GF-D8 (cell line): ENCODE data around the gene PCDHA8.
"Not testable (repeated sequence)": the region's sequence is repeated elsewhere in the genome, so short reads cannot be mapped to it uniquely, and the experiment has no call there.

Experiments used
- DNase-seq: peaks from one replicate; lab custom pipeline; 2025; lab: John Stamatoyannopoulos, UW

PCDHA8 gene, protein sequence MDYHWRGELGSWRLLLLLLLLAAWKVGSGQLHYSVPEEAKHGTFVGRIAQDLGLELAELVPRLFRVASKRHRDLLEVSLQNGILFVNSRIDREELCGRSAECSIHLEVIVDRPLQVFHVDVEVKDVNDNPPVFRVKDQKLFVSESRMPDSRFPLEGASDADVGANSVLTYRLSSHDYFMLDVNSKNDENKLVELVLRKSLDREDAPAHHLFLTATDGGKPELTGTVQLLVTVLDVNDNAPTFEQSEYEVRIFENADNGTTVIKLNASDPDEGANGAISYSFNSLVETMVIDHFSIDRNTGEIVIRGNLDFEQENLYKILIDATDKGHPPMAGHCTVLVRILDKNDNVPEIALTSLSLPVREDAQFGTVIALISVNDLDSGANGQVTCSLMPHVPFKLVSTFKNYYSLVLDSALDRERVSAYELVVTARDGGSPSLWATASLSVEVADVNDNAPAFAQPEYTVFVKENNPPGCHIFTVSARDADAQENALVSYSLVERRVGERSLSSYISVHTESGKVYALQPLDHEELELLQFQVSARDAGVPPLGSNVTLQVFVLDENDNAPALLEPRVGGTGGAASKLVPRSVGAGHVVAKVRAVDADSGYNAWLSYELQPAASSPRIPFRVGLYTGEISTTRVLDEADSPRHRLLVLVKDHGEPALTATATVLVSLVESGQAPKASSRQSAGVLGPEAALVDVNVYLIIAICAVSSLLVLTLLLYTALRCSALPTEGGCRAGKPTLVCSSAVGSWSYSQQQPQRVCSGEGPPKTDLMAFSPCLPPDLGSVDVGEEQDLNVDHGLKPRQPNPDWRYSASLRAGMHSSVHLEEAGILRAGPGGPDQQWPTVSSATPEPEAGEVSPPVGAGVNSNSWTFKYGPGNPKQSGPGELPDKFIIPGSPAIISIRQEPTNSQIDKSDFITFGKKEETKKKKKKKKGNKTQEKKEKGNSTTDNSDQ

DNA sequence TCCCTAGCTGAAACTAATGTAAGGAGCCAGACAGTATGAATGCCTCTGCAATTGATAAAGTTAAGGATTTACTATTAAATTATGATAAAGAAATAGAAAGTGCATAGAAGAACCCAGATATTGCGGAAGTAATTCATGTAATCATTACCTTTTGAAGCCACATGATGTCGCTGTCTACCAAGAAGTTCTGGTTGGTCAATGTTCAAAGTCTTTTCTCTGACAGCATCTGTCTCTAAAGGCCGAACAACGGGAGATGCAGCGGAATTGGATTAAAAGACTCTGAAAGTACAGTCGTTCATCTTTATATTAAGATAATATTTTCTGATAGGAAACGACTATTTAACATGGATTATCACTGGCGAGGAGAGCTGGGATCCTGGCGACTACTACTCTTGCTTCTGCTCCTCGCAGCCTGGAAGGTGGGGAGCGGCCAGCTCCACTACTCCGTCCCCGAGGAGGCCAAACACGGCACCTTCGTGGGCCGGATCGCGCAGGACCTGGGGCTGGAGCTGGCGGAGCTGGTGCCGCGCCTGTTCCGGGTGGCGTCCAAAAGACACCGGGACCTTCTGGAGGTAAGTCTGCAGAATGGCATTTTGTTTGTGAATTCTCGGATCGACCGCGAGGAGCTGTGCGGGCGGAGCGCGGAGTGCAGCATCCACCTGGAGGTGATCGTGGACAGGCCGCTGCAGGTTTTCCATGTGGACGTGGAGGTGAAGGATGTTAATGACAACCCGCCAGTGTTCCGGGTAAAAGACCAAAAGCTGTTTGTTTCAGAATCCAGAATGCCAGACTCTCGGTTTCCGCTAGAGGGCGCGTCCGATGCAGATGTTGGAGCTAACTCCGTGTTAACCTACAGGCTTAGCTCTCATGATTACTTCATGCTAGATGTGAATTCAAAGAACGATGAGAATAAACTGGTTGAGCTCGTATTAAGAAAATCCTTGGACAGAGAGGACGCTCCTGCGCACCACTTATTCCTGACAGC lies at the start of gene PCDHA8:
Gene PCDHA8, plus strand, starts transcription at position 210 of the 985 bp plus-strand sequence. Its CDS starts 135 bp downstream, at position 345.
- no peak for DNase-seq

- DNase-seq = no peak
These were observed 46.3 kb upstream of the PCDHA8 start, which contains the start of gene PCDHA2 for GRCh38 chr5:140794595-140795258. TSS of gene PCDHA2 (plus strand) at chr5:140794852.

GRCh38 chr5:140795259-140795641 lies 45.7 kb upstream of the PCDHA8 start:
- no peak for DNase-seq

- DNase-seq = not testable (repeated sequence)
These were observed 44.8 kb upstream of the PCDHA8 start for GRCh38 chr5:140796072-140796717.

- DNase-seq = no peak
These were observed 44.3 kb upstream of the PCDHA8 start for GRCh38 chr5:140796718-140797095.

DNA sequence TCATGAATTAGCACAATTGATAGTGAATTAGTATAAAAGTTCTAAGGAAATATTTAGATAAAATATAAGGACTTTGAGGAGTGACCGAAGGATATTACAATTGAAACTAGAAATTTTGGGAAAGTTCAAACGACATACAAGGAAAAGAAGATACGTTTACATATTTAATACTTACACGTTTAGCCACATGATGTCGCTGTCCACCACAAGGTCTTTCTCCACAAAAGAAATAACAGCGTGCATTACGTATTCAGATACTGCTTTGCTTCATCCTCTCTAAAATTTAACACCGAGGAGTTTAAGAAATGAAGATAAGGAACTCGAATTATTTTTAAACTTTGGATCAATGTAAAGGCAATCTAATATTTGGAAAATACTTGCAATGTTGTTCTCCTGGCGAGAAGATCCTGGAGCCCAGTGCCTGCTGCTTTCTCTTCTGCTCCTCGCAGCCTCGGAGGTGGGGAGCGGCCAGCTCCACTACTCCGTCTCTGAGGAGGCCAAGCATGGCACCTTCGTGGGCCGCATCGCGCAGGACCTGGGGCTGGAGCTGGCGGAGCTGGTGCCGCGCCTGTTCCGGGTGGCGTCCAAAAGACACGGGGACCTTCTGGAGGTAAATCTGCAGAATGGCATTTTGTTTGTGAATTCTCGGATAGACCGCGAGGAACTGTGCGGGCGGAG lies 40.0 kb upstream of the PCDHA8 start, which contains the start of gene PCDHA3:
Gene PCDHA3, plus strand, starts transcription at position 242 of the 678 bp plus-strand sequence.
- DNase-seq = no peak

DNA sequence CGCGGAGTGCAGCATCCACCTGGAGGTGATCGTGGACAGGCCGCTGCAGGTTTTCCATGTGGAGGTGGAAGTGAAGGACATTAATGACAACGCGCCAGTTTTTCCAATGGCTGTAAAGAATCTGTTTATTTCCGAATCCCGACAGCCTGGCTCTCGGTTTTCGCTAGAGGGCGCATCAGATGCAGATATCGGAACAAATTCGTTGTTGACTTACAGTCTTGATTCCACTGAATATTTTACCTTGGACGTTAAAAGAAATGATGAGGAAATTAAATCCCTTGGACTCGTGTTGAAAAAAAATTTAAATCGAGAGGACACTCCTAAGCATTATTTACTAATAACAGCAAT lies 39.5 kb upstream of the PCDHA8 start:
- no peak for DNase-seq

DNA sequence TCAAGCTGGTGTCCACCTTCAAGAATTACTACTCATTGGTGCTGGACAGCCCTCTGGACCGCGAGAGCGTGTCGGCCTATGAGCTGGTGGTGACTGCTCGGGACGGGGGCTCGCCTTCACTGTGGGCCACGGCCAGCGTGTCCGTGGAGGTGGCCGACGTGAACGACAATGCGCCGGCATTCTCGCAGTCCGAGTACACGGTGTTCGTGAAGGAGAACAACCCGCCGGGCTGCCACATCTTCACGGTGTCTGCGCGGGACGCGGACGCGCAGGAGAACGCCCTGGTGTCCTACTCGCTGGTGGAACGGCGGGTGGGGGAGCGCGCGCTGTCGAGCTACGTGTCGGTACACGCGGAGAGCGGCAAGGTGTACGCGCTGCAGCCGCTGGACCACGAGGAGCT lies 38.6 kb upstream of the PCDHA8 start:
- not testable (repeated sequence) for DNase-seq

DNA sequence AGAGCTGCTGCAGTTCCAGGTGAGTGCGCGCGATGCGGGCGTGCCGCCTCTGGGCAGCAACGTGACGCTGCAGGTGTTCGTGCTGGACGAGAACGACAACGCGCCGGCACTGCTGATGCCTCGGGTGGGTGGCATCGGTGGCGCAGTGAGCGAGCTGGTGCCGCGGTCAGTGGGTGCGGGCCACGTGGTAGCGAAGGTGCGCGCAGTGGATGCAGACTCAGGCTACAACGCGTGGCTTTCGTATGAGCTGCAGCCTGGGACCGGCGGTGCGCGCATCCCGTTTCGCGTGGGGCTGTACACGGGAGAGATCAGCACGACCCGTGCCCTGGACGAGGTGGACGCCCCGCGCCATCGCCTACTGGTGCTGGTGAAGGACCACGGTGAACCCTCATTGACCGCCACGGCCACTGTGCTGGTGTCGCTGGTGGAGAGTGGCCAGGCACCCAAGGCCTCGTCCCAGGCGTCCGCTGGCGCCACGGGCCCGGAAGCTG lies 38.2 kb upstream of the PCDHA8 start:
- DNase-seq = no peak

DNA sequence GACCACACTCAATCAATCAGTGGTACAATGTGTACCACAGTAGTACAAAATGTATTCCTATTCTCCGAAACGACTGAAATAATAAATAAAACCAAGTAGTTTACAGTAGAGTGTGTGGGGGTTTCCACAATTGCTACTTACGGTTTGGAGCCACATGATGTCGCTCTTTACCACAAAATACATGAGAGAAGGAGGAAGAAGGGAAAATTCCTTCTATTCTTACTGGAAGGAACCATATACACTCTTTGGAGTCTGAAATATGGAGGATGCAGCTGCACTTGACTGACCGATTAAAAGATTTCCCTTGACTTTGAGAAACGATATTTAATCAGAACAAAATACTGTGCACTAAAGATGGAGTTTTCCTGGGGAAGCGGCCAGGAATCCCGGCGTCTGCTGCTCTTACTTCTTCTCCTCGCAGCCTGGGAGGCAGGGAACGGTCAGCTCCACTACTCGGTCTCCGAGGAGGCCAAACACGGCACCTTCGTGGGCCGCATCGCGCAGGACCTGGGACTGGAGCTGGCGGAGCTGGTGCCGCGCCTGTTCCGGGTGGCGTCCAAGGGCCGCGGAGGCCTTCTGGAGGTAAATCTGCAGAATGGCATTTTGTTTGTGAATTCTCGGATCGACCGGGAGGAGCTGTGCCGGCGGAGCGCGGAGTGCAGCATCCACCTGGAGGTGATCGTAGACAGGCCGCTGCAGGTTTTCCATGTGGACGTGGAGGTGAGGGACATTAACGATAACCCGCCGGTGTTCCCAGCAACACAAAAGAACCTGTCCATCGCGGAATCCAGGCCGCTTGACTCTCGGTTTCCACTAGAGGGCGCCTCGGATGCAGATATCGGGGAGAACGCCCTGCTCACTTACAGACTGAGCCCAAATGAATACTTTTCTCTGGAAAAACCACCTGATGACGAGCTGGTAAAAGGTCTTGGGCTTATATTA lies 33.9 kb upstream of the PCDHA8 start, which contains the start of gene PCDHA4:
Gene PCDHA4, plus strand, starts transcription at position 235 of the 942 bp plus-strand sequence.
- DNase-seq = no peak

DNA sequence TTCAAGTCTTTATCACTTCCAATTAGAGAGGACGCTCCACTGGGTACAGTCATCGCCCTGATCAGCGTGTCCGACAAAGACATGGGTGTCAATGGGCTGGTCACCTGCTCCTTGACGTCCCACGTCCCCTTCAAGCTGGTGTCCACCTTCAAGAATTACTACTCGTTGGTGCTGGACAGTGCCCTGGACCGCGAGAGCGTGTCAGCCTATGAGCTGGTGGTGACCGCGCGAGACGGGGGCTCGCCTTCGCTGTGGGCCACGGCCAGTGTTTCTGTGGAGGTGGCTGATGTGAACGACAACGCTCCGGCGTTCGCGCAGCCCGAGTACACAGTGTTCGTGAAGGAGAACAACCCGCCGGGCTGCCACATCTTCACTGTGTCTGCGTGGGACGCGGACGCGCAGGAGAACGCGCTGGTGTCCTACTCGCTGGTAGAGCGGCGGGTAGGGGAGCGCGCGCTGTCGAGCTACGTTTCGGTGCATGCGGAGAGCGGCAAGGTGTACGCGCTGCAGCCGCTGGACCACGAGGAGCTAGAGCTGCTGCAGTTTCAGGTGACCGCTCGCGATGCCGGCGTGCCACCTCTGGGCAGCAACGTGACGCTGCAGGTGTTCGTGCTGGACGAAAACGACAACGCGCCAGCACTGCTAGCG lies 32.6 kb upstream of the PCDHA8 start:
- DNase-seq = not testable (repeated sequence)

GRCh38 chr5:140808889-140809291 lies 32.1 kb upstream of the PCDHA8 start:
- DNase-seq = no peak

DNA sequence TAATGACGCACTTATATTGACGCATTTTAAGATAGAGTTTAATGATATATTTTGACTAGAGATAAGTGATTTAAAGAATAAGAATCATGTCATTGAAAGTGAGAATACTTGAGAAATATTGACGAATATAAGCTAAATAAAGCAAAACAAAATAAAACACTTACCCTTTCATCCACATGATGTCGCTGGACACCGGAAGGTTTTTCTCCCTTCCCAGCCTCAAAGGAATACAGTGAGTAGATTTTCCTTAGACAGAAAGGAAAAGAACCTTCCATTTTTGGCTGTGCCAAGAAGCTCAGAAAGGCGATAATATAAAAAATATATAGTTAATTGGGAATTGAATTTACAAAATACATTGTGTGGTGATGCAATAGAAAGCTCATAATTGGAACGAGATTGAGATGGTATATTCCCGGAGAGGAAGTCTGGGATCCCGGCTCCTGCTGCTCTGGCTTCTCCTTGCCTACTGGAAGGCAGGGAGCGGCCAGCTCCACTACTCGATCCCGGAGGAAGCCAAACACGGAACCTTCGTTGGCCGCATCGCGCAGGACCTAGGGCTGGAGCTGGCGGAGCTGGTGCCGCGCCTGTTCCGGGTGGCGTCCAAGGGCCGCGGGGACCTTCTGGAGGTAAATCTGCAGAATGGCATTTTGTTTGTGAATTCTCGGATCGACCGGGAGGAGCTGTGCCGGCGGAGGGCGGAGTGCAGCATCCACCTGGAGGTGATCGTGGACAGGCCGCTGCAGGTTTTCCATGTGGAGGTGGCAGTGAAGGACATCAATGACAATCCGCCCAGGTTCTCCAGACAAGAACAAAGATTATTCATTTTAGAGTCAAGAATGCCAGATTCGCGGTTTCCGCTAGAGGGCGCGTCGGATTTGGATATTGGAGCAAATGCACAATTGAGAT lies 19.4 kb upstream of the PCDHA8 start, which contains the start of gene PCDHA5:
Gene PCDHA5, plus strand, starts transcription at position 239 of the 906 bp plus-strand sequence.
- no peak for DNase-seq

DNA sequence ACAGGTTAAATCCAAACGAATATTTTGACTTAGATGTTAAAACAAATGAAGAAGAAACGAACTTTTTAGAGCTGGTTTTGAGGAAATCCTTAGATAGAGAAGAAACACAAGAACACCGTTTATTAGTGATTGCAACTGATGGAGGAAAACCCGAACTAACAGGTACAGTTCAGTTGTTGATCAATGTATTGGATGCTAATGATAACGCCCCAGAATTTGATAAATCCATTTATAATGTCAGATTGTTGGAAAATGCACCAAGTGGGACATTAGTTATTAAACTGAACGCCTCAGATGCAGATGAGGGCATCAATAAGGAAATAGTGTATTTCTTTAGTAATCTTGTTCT lies 18.7 kb upstream of the PCDHA8 start:
- DNase-seq = no peak

- DNase-seq = not testable (repeated sequence)
These were observed 18.0 kb upstream of the PCDHA8 start for GRCh38 chr5:140822969-140823368.

DNA sequence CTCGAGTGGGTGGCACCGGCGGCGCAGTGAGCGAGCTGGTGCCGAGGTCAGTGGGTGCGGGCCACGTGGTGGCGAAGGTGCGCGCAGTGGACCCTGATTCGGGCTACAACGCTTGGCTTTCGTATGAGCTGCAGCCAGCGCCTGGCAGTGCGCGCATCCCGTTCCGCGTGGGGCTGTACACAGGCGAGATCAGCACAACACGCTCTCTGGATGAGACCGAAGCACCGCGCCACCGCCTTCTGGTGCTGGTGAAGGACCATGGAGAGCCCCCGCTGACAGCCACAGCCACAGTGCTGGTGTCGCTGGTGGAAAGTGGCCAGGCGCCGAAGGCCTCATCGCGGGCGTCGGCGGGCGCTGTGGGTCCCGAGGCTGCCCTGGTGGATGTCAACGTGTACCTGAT lies 17.5 kb upstream of the PCDHA8 start:
- no peak for DNase-seq
